Thoracic aorta (tissue), 2 donors: ENCODE results near the gene ZNF687. TPM values are rescaled to one million over a fixed set of nuclear protein-coding genes. Genes with fewer than 3 reads are reported as not detected.

Experiments
- ATAC-seq: fragments of 150-250 bp; one replicate; pipeline ENCODE4 v1.8.0; 2017; ENCODE audit warnings: low read depth; ENCODE audit not compliant: insufficient number of reproducible peaks, low FRiP score
- DNase-seq: peaks from one replicate; pipeline ENCODE4 v3.0.0-alpha.2; 2020; ENCODE audit warnings: low spot score
- H3K27ac ChIP-seq, 2 donors: fragments of 200-600 bp; sonication (generic); 1 replicate in 1 of 2; 2 replicates in 1 of 2; pipeline ENCODE4 v1.5.1; 2016; ENCODE audit warnings: mild to moderate bottlenecking in 2 of 2, moderate library complexity in 2 of 2
- H3K27me3 ChIP-seq: fragments of 200-600 bp; sonication (generic); replicated peaks from 2 replicates; pipeline ENCODE4 v1.6.0; 2016; ENCODE audit warnings: mild to moderate bottlenecking; ENCODE audit not compliant: insufficient read depth
- H3K36me3 ChIP-seq: fragments of 200-600 bp; sonication (generic); one replicate; pipeline ENCODE4 v1.5.1; 2016
- H3K4me1 ChIP-seq, 2 donors: fragments of 200-600 bp; sonication (generic); 1 replicate in 1 of 2; 2 replicates in 1 of 2; pipeline versions ENCODE4 v1.5.1 to v1.6.0; 2016; ENCODE audit warnings: low read depth in 2 of 2, mild to moderate bottlenecking in 1 of 2; ENCODE audit not compliant: control insufficient read depth in 1 of 2
- H3K4me3 ChIP-seq: fragments of 200-600 bp; sonication (generic); 2 replicates; pipeline ENCODE4 v1.5.1; 2016; ENCODE audit warnings: mild to moderate bottlenecking
- H3K9me3 ChIP-seq: fragments of 200-600 bp; sonication (generic); 2 replicates; pipeline ENCODE4 v1.5.1; 2016
- total RNA-seq, 2 donors: library from RNA; depleted of rRNA; stranded (reverse); fragments of >200 nt; gene quantifications; one replicate each; pipeline versions ENCODE4 v1.1.0 to v1.2.3, GENCODE V29; 2016
- TF ChIP-seq, protein P1 (sequence below): fragments of 200-600 bp; sonication (generic); IDR thresholded peaks from one replicate; pipeline ENCODE4 v1.5.1; 2019; ENCODE audit warnings: antibody characterized with exemption

The ZNF687 gene
- total RNA-seq, 2 donors from 2014 or later, result 22.7 to 32.2 TPM

GRCh38 chr1:151325646-151326429 lies 43.7 kb downstream of the ZNF687 start:
- Histone ChIP-seq H3K27ac (peak overlapping the region; percentile 91 to 96), H3K4me1 (peaks cover 18 to 37% of the 10 kb centered on the region in 2 donors), H3K36me3 (peaks cover 16% of the 10 kb centered on the region), H3K27me3 (no peaks in the 10 kb centered on the region), H3K4me3 (peak overlapping the region; percentile 87), H3K9me3 (no peaks in the 10 kb centered on the region)
- DNase-seq, result no peak
- TF ChIP-seq, protein P1, sequence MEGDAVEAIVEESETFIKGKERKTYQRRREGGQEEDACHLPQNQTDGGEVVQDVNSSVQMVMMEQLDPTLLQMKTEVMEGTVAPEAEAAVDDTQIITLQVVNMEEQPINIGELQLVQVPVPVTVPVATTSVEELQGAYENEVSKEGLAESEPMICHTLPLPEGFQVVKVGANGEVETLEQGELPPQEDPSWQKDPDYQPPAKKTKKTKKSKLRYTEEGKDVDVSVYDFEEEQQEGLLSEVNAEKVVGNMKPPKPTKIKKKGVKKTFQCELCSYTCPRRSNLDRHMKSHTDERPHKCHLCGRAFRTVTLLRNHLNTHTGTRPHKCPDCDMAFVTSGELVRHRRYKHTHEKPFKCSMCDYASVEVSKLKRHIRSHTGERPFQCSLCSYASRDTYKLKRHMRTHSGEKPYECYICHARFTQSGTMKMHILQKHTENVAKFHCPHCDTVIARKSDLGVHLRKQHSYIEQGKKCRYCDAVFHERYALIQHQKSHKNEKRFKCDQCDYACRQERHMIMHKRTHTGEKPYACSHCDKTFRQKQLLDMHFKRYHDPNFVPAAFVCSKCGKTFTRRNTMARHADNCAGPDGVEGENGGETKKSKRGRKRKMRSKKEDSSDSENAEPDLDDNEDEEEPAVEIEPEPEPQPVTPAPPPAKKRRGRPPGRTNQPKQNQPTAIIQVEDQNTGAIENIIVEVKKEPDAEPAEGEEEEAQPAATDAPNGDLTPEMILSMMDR, result no peak
- ATAC-seq, result no peak

GRCh38 chr1:151326619-151327222 lies 44.6 kb downstream of the ZNF687 start:
- peaks cover 16% of the 10 kb centered on the region for H3K36me3 ChIP-seq
- TF ChIP-seq, protein P1, result no peak
- no peak for DNase-seq
- ATAC-seq, result no peak
- H3K9me3 ChIP-seq, result no peaks in the 10 kb centered on the region
- H3K27me3 ChIP-seq, result no peaks in the 10 kb centered on the region
- H3K4me3 ChIP-seq, result peak overlapping the region; percentile 87
- H3K27ac ChIP-seq, result peak overlapping the region; percentile 91 to 96
- H3K4me1 ChIP-seq, result peaks cover 18 to 37% of the 10 kb centered on the region in 2 donors

DNA sequence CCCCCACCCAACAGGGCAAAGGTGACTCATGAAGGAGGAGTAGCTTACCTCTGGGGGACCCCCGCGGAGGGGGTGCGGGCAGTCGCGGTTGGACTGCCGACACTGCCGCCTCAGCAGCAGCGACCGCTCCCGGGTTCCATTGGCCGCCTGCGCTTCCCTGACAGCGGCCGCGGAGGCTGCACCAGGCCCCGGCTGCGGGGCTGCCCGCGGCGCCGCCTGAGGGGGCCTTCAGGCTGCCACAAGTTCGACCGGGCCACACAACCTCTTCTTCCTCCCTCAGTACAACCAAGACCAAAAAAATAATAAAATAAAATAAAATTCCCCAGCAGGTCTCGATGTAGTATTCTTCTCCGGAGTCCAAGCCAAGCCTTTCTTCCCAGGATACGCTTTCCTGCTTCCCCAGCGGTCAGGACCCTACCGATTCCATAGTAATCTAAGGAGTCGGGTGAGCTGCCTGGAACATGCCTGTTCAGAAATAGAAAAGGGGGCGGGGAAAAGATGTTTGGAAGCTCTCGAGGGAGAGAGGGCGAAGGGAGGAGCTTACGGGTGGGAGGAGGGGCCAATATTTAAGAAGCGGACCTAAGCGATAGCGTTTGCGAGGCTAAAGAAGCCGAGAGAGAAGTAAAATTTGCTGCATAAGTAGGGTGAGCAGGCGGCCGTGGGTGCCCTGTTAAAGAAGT lies 45.3 kb downstream of the ZNF687 start, which contains the start of gene PI4KB:
PI4KB (minus strand) TSS at position 194 of the 680 bp plus-strand sequence. CDS start 10,935 bp downstream, outside the sequence.
- peak within 1 kb of the TSS; percentile 91 to 96 for H3K27ac ChIP-seq
- H3K4me1 ChIP-seq, result peaks cover 18 to 37% of the 10 kb centered on the region in 2 donors
- H3K9me3 ChIP-seq, result no peaks in the 10 kb centered on the region
- H3K27me3 ChIP-seq, result no peaks in the 10 kb centered on the region
- H3K4me3 ChIP-seq, result peak within 1 kb of the TSS; percentile 87
- TF ChIP-seq, protein P1, result no peak
- ATAC-seq, result peak; percentile 100
- peaks cover 13% of the 10 kb centered on the region for H3K36me3 ChIP-seq
- peak; percentile 83 for DNase-seq

DNA sequence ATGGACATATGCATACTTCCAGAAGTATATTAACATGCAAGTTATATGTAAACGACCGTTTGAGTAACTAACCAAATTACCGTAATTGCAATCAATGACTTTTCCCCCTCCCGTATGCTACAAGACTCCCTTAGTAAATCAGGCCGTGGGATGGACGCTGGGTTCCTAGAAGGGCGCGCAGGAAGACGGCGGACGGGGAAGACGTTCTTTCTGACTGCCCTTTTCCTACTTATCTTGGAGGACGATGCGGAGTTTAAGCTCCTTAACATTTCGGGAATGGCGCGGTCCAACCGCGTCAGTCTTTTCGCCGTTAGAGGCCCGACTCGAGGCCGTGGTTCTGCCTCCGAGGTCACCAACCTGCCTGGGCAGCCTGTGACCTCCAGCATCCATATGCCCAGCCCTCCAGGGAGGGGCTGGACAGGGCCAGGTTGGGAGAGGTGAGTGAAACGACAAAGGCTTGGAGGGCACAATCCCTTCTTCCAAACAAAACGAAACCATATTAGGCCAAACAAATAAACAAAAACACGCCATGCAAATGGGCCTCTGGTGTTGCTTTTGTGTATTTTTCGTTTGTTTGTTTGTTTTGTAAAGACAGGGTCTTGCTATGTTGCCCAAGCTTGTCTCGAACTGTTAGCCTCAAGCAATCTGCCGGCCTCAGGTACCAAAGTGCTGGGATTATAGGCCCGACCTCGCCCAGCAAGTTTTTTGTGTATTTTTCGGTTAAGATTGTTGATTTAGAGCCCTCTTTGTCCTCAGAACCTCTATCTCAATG lies 46.0 kb downstream of the ZNF687 start:
- DNase-seq (no peak), ATAC-seq (peak; percentile 12)
- no peaks in the 10 kb centered on the region for H3K27me3 ChIP-seq
- peak overlapping the region; percentile 91 to 96 for H3K27ac ChIP-seq
- H3K9me3 ChIP-seq, result no peaks in the 10 kb centered on the region
- peaks cover 8% of the 10 kb centered on the region for H3K36me3 ChIP-seq
- TF ChIP-seq, protein P1, result no peak
- peaks cover 18 to 37% of the 10 kb centered on the region in 2 donors for H3K4me1 ChIP-seq
- H3K4me3 ChIP-seq, result peak overlapping the region; percentile 87
